HG03457 (cell line): ENCODE measurements around the gene ADAMTS2.

ENCODE experiments used
- ATAC-seq: cut with Tn5 transposase; IDR thresholded peaks from one replicate; pipeline ENCODE4 v1.9.1; 2021; ENCODE audit warnings: moderate number of reproducible peaks; ENCODE audit not compliant: unreplicated experiment

ADAMTS2 gene

GRCh38 chr5:179185941-179186411, 159.3 kb downstream of the ADAMTS2 start:
- ATAC-seq = no peak

- no peak for ATAC-seq
These were observed 159.9 kb downstream of the ADAMTS2 start for GRCh38 chr5:179185256-179185940.

GRCh38 chr5:179184521-179185050, 160.7 kb downstream of the ADAMTS2 start:
- no peak for ATAC-seq

- ATAC-seq = no peak
These were observed 161.8 kb downstream of the ADAMTS2 start for GRCh38 chr5:179183481-179183880.

- no peak for ATAC-seq
These were observed 162.7 kb downstream of the ADAMTS2 start for GRCh38 chr5:179182601-179183000.

GRCh38 chr5:179181988-179182387, 163.3 kb downstream of the ADAMTS2 start:
- no peak for ATAC-seq

GRCh38 chr5:179180921-179181645, 164.2 kb downstream of the ADAMTS2 start:
- ATAC-seq = no peak

GRCh38 chr5:179180061-179180610, 165.1 kb downstream of the ADAMTS2 start:
- ATAC-seq = no peak

- no peak for ATAC-seq
These were observed 167.3 kb downstream of the ADAMTS2 start for GRCh38 chr5:179177711-179178575.

GRCh38 chr5:179176571-179177230, 168.6 kb downstream of the ADAMTS2 start:
- no peak for ATAC-seq

GRCh38 chr5:179176166-179176565, 169.1 kb downstream of the ADAMTS2 start:
- no peak for ATAC-seq

GRCh38 chr5:179171816-179172745, 173.2 kb downstream of the ADAMTS2 start:
- no peak for ATAC-seq

GRCh38 chr5:179171251-179171815, 173.9 kb downstream of the ADAMTS2 start:
- no peak for ATAC-seq

GRCh38 chr5:179170606-179171005, 174.7 kb downstream of the ADAMTS2 start:
- ATAC-seq = no peak

GRCh38 chr5:179169836-179170235, 175.4 kb downstream of the ADAMTS2 start:
- no peak for ATAC-seq

- no peak for ATAC-seq
These were observed 176.6 kb downstream of the ADAMTS2 start for GRCh38 chr5:179168664-179169063.

GRCh38 chr5:179167871-179168451, 177.3 kb downstream of the ADAMTS2 start:
- ATAC-seq = no peak
